ENCODE measurements around the gene CERS1. TPM values are rescaled to one million over a fixed set of nuclear protein-coding genes. Genes with fewer than 3 reads are reported as not detected.

CERS1 gene
- total RNA-seq, 1 experiment from 2014 or later: 2.7 TPM

DNA sequence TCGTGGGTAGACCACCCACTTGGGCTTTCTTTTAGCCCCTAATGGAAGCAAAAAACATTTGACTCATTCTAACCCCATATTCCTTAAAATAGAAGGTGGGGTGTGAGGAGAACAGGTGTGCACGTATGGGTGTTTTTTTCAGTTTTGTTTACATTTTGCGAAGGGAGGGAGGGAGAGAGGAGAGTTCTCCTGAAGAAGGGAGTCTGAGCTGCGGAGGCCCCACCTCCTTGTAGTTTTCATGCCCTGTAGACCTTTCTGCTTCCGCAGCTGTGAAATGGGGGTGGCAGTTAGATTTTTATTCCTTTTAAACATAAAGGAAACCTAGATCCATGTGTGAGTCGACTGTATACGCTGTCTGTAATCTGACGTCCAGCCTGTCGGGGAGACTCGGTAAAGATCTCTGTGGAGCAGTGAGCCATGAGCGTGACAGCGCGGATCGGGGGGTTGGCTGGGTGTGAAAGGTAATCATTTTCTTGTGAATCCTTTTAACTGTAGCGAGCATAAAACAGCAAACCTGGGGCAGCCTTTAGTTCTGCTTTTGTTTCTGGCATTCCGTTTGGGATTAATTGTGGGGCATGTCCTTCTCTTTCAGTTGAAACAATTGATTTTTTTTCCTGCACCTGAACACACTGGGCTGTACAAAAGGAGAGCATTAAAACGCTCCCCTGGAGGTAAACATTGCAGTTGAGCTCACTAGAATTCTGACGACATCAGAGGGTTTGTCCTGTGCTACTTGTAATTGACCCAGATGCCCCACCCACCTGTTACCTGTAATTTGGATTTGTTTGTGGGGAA is 61.9 kb downstream of the CERS1 start:
- no TSS peak for BruUV-seq (replicated peaks)
- H3K4me1 ChIP-seq (replicated peaks; ENCODE audit: insufficient read depth): peaks cover 22% of the 10 kb centered on the region
- H3K9me2 ChIP-seq (ENCODE audit: insufficient read depth): no peaks in the 10 kb centered on the region
- H3K4me3 ChIP-seq: peak overlapping the region; percentile 95
- peak overlapping the region; percentile 3; the same call in 1 of the 2 replicates for H3K27ac ChIP-seq
- TF ChIP-seq EZH2 (IDR thresholded peaks at IDR 0.05; ENCODE audit: low read depth): no peak
- TF ChIP-seq, protein P1, sequence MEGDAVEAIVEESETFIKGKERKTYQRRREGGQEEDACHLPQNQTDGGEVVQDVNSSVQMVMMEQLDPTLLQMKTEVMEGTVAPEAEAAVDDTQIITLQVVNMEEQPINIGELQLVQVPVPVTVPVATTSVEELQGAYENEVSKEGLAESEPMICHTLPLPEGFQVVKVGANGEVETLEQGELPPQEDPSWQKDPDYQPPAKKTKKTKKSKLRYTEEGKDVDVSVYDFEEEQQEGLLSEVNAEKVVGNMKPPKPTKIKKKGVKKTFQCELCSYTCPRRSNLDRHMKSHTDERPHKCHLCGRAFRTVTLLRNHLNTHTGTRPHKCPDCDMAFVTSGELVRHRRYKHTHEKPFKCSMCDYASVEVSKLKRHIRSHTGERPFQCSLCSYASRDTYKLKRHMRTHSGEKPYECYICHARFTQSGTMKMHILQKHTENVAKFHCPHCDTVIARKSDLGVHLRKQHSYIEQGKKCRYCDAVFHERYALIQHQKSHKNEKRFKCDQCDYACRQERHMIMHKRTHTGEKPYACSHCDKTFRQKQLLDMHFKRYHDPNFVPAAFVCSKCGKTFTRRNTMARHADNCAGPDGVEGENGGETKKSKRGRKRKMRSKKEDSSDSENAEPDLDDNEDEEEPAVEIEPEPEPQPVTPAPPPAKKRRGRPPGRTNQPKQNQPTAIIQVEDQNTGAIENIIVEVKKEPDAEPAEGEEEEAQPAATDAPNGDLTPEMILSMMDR (conservative IDR thresholded peaks at IDR 0.05): no peak
- H3K36me3 ChIP-seq (ENCODE audit: low read depth): peaks cover 34% of the 10 kb centered on the region
- intact Hi-C loops (cut with micrococcal nuclease; ENCODE audit: unreplicated experiment): loop anchor here (1.0 to 5.0 kb wide), 3 partner anchors 70 to 247 kb away; partner anchors contain the start of gene REX1BD
- peak in 1 of 2 experiments; percentile 64 for DNase-seq
- no peaks in the 10 kb centered on the region for H3K27me3 ChIP-seq (ENCODE audit: insufficient read depth, low read depth)
- ChIA-PET CTCF (interaction anchor here (0.6 kb wide), 2 partner anchors 56 to 275 kb away, joined by 3 to 4 read pairs; no protein-coding TSS in a partner anchor), POLR2A (ENCODE audit: unreplicated experiment) (interaction anchor here (0.6 to 0.7 kb wide), 3 partner anchors 62 to 529 kb away, joined by 4 to 9 read pairs (median 5); no protein-coding TSS in a partner anchor)
- peaks cover 66% of the 10 kb centered on the region for H4K20me1 ChIP-seq (ENCODE audit: insufficient read depth)
- no peaks in the 10 kb centered on the region for H3K9me3 ChIP-seq (ENCODE audit: insufficient read depth, low read depth)
- H3K79me2 ChIP-seq (ENCODE audit: low read depth): peaks cover 68% of the 10 kb centered on the region
- no peak overlapping the region for H2AFZ ChIP-seq
- H3K4me2 ChIP-seq: peak overlapping the region; percentile 100
- peaks cover 8% of the 10 kb centered on the region; the same call in 1 of the 2 replicates for H3F3A ChIP-seq (ENCODE audit: insufficient read depth, low read depth)

DNA sequence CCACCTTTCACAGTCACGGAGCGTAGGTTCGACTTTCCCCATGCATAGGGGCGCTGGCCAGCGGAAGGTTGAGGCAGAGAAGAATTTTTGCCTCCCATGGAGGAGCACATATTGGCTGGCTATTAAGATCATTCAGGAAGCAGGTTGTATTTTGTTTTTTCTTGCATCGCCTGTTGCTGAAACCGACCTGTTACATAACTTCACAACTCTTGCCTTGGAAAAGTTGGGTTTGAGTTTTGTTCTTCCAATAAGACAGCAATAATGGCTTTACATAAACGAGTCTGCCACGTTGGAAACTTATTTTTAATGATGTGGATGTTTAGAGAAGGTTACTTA is 62.8 kb downstream of the CERS1 start:
- Histone ChIP-seq H3K4me2 (peak overlapping the region; percentile 100), H3K9me2 (ENCODE audit: insufficient read depth) (no peaks in the 10 kb centered on the region), H3K27ac (peak overlapping the region; percentile 7; the same call in 1 of the 2 replicates), H3K9me3 (ENCODE audit: insufficient read depth, low read depth) (no peaks in the 10 kb centered on the region), H3K4me3 (peak overlapping the region; percentile 95), H2AFZ (no peak overlapping the region), H3K4me1 (replicated peaks; ENCODE audit: insufficient read depth) (peaks cover 22% of the 10 kb centered on the region), H3K36me3 (ENCODE audit: low read depth) (peaks cover 34% of the 10 kb centered on the region), H3K79me2 (ENCODE audit: low read depth) (peaks cover 59% of the 10 kb centered on the region), H3F3A (ENCODE audit: insufficient read depth, low read depth) (peaks cover 8% of the 10 kb centered on the region; the same call in 1 of the 2 replicates), H3K27me3 (ENCODE audit: insufficient read depth, low read depth) (no peaks in the 10 kb centered on the region), H4K20me1 (ENCODE audit: insufficient read depth) (peaks cover 57% of the 10 kb centered on the region)
- no TSS peak for BruUV-seq (replicated peaks)
- no peak for TF ChIP-seq EZH2 (IDR thresholded peaks at IDR 0.05; ENCODE audit: low read depth)
- TF ChIP-seq, protein P1 (conservative IDR thresholded peaks at IDR 0.05): no peak
- ChIA-PET CTCF (interaction anchor here (0.6 kb wide), 1 partner anchor 55 kb away, joined by 4 read pairs; no protein-coding TSS in a partner anchor), POLR2A (ENCODE audit: unreplicated experiment) (interaction anchor here (0.5 to 0.7 kb wide), 2 partner anchors 47 to 61 kb away, joined by 3 to 9 read pairs; no protein-coding TSS in a partner anchor)
- intact Hi-C loops (cut with micrococcal nuclease; ENCODE audit: unreplicated experiment): loop anchor here (5.0 kb wide), 2 partner anchors 156 to 246 kb away; partner anchors contain the start of gene REX1BD
- DNase-seq: no peak

DNA sequence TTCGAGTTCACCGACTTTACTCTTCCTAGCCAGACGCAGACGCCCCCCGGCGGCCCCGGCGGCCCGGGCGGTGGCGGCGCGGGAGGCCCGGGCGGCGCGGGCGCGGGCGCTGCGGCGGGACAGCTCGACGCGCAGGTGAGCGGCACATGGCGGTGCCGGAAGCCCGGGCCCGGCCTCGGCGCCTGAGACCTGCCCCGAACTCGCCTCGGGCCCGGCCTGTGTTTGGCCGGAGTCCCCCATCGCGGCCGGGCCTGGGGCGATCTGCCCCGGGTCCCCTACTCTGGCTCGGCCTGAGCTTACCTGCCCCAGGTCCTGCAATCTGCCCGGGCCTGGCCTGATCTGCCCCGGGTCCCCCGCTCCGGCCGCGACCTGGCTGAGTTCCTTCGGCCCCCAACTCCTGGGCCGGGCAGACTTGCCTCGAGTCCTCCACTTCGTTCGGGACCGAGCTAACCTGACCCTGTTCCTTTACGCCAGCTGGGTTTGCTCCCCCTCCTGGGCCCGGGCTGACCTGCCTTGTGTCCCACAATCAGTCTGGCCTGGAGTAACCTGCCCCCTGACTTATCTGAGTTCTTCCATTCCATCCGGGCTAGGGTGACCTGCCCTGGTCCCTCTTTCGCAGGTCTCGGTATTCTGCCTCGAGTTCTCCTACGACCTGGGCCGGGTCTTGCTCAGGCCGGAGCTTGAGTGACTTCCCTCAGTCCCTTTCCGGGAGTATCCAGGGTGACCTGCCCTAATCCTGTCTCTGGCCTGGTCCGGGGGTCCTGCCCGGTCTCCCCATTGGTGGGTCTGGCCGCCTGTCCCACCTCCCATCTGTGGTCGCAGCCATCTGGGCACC is 63.4 kb downstream of the CERS1 start:
- H3K27ac ChIP-seq: peak overlapping the region; percentile 7; the same call in 1 of the 2 replicates
- peak in 1 of 2 experiments; percentile 29 for DNase-seq
- intact Hi-C loops (cut with micrococcal nuclease; ENCODE audit: unreplicated experiment): loop anchor here (5.0 kb wide), 2 partner anchors 155 to 245 kb away; partner anchors contain the start of gene REX1BD
- ChIA-PET POLR2A (ENCODE audit: unreplicated experiment) (interaction anchor here (0.5 to 0.6 kb wide), 3 partner anchors 46 to 244 kb away, joined by 3 to 7 read pairs (median 3); partner anchors contain the start of gene REX1BD), CTCF (no interaction called here)
- no peak for TF ChIP-seq EZH2 (IDR thresholded peaks at IDR 0.05; ENCODE audit: low read depth)
- TF ChIP-seq, protein P1 (conservative IDR thresholded peaks at IDR 0.05): no peak; the same call in 1 of the 2 replicates
- peaks cover 22% of the 10 kb centered on the region for H3K4me1 ChIP-seq (replicated peaks; ENCODE audit: insufficient read depth)
- H3K9me3 ChIP-seq (ENCODE audit: insufficient read depth, low read depth): peaks cover 2% of the 10 kb centered on the region; the same call in 1 of the 2 replicates
- H3K79me2 ChIP-seq (ENCODE audit: low read depth): peaks cover 53% of the 10 kb centered on the region
- no peaks in the 10 kb centered on the region for H3K9me2 ChIP-seq (ENCODE audit: insufficient read depth)
- peak overlapping the region; percentile 95 for H3K4me3 ChIP-seq
- H3K27me3 ChIP-seq (ENCODE audit: insufficient read depth, low read depth): no peaks in the 10 kb centered on the region
- peaks cover 29% of the 10 kb centered on the region for H3K36me3 ChIP-seq (ENCODE audit: low read depth)
- BruUV-seq (replicated peaks): TSS peak; percentile 31
- no peak overlapping the region; the same call in 1 of the 2 replicates for H2AFZ ChIP-seq
- H3F3A ChIP-seq (ENCODE audit: insufficient read depth, low read depth): peaks cover 8% of the 10 kb centered on the region; the same call in 1 of the 2 replicates
- peaks cover 51% of the 10 kb centered on the region for H4K20me1 ChIP-seq (ENCODE audit: insufficient read depth)
- peak overlapping the region; percentile 100 for H3K4me2 ChIP-seq

Measured in PC-9 (cell line).